Panc1 (cell line): ENCODE data around the gene JMJD1C. TPM values are rescaled to one million over a fixed set of nuclear protein-coding genes. Genes with fewer than 3 reads are reported as not detected.

Experiments used
- ATAC-seq: fragments of 200-7000 bp; cut with Tn5 transposase; 2 replicates; pipeline ENCODE4 v1.9.1; 2020; ENCODE audit warnings: mild to moderate bottlenecking, moderate library complexity
- BruUV-seq: library from RNA; stranded (reverse); fragments of 400-500 nt; replicated peaks from 2 replicates; lab custom pipeline; 2021; lab: Mats Ljungman, UMichigan
- CTCF ChIA-PET: fragments of 300-600 bp; sonication (Branson Sonifier 250); formaldehyde crosslinking; loops from one replicate; lab custom pipeline; 2022; ENCODE audit warnings: antibody characterized with exemption; lab: Charles Lee
- POLR2A ChIA-PET: fragments of 300-600 bp; sonication (Branson Sonifier 250); formaldehyde crosslinking; loops from one replicate; lab custom pipeline; 2022; ENCODE audit warnings: antibody characterized with exemption; lab: Charles Lee
- DNase-seq: peaks from one replicate; pipeline ENCODE4 v3.0.0-alpha.2; 2010; ENCODE audit warnings: low read depth, low spot score
- H3K27ac ChIP-seq: 2 replicates; pipeline ENCODE4 v1.5.1; 2011; ENCODE audit warnings: mild to moderate bottlenecking, low read length, inconsistent platforms
- H3K27me3 ChIP-seq: fragments of 200-500 bp; sonication (Bioruptor generic); 2 replicates; pipeline ENCODE4 v1.6.0; 2014; ENCODE audit warnings: low read length, inconsistent platforms; ENCODE audit not compliant: control insufficient read depth, insufficient read depth
- H3K36me3 ChIP-seq: fragments of 200-500 bp; sonication (Bioruptor generic); 2 replicates; pipeline ENCODE4 v1.5.1; 2014; ENCODE audit warnings: inconsistent platforms, mild to moderate bottlenecking, low read length, moderate library complexity; ENCODE audit not compliant: control insufficient read depth, insufficient read depth
- H3K4me1 ChIP-seq: 2 replicates; pipeline ENCODE4 v1.5.1; 2011; ENCODE audit warnings: inconsistent platforms, mild to moderate bottlenecking, low read length, moderate library complexity; ENCODE audit not compliant: control insufficient read depth, insufficient read depth
- H3K4me3 ChIP-seq, 2 experiments: 2 replicates each; pipeline ENCODE4 v1.5.1; 2011 to 2012; ENCODE audit warnings: low read depth in 2 of 2, low read length in 2 of 2, mild to moderate bottlenecking in 2 of 2, inconsistent platforms in 1 of 2, moderate library complexity in 1 of 2
- H3K9me3 ChIP-seq: fragments of 200-500 bp; sonication (Bioruptor generic); 2 replicates; pipeline ENCODE4 v1.5.1; 2014; ENCODE audit warnings: low read depth, mild to moderate bottlenecking, inconsistent platforms, low read length, moderate library complexity; ENCODE audit not compliant: control insufficient read depth, insufficient read depth
- CTCF ChIP-seq: fragments of 450-650 bp; IDR thresholded peaks from 2 replicates; pipeline ENCODE4 v1.5.1; 2017; ENCODE audit warnings: mild to moderate bottlenecking
- POLR2AphosphoS5 ChIP-seq: IDR thresholded peaks from 2 replicates; pipeline ENCODE4 v1.6.1; 2012; ENCODE audit warnings: mild to moderate bottlenecking, low read depth, low read length, moderate library complexity
- REST ChIP-seq, 2 experiments: IDR thresholded peaks; 2 replicates each; pipeline ENCODE4 v1.6.1; 2011 to 2012; ENCODE audit warnings: low read depth in 2 of 2, control low read depth in 1 of 2, low read length in 1 of 2, mild to moderate bottlenecking in 1 of 2, moderate library complexity in 1 of 2; ENCODE audit not compliant: insufficient read depth in 1 of 2
- SIN3A ChIP-seq: IDR thresholded peaks from 2 replicates; pipeline ENCODE4 v1.6.1; 2012; ENCODE audit warnings: low read depth, mild to moderate bottlenecking, low read length, moderate library complexity, borderline replicate concordance; ENCODE audit not compliant: insufficient read depth
- TCF7L2 ChIP-seq: IDR thresholded peaks from 2 replicates; pipeline ENCODE4 v1.6.1; 2011; ENCODE audit warnings: mild to moderate bottlenecking, low read depth, low read length, inconsistent platforms
- in situ Hi-C: cut with HindIII; loops from 2 replicates; pipeline ENCODE4 v1.10.0; 2016; ENCODE audit warnings: low sequenced_read_pairs, low pct_unique_long_range_greater_than_20kb
- intact Hi-C: fragments of 100-400 bp; cut with micrococcal nuclease; formaldehyde crosslinking; loops from one replicate; pipeline ENCODE4 v1.10.0; 2022; ENCODE audit not compliant: unreplicated experiment
- total RNA-seq: library from RNA; stranded (reverse); gene quantifications from one replicate; pipeline ENCODE4 v1.2.1, GENCODE V29; 2021; ENCODE audit not compliant: unreplicated experiment

Gene JMJD1C
- total RNA-seq, 1 experiment from 2014 or later = 88.3 TPM

- DNase-seq (no peak), ATAC-seq (no peak)
- Histone ChIP-seq H3K4me1 (peaks cover 22% of the 10 kb centered on the region), H3K27ac (no peak overlapping the region), H3K9me3 (no peaks in the 10 kb centered on the region), H3K4me3 (no peak overlapping the region), H3K36me3 (peaks cover 5% of the 10 kb centered on the region; the same call in 1 of the 2 replicates), H3K27me3 (no peaks in the 10 kb centered on the region)
- CTCF ChIA-PET = interaction anchor here (0.7 kb wide), 1 partner anchor 16 kb away, joined by 3 read pairs; no protein-coding TSS in a partner anchor
- TF ChIP-seq CTCF (no peak), TCF7L2 (no peak), REST (IDR thresholded peaks at IDR 0.05; ENCODE audit: insufficient read depth in 1 of 2, low read depth in 2 of 2, low read length in 1 of 2) (no peak), SIN3A (no peak), POLR2AphosphoS5 (no peak)
- in situ Hi-C loops (no loop called here), intact Hi-C loops (no loop called here)
- POLR2A ChIA-PET = interaction anchor here (0.6 kb wide), 1 partner anchor 11 kb away, joined by 3 read pairs; no protein-coding TSS in a partner anchor
- no TSS peak for BruUV-seq
Measured at GRCh38 chr10:63257778-63258177, 208.0 kb downstream of the JMJD1C start.

- CTCF ChIA-PET = interaction anchor here (0.6 kb wide), 2 partner anchors 20 to 176 kb away, joined by 3 to 6 read pairs; no protein-coding TSS in a partner anchor
- DNase-seq (no peak), ATAC-seq (no peak)
- intact Hi-C loops (no loop called here), in situ Hi-C loops (no loop called here)
- POLR2A ChIA-PET = interaction anchor here (0.6 to 0.7 kb wide), 2 partner anchors 29 to 462 kb away, joined by 9 to 11 read pairs; no protein-coding TSS in a partner anchor
- H3K27ac ChIP-seq = no peak overlapping the region
- no peaks in the 10 kb centered on the region for H3K27me3 ChIP-seq
- no peak for TF ChIP-seq POLR2AphosphoS5
- no peak for TF ChIP-seq TCF7L2
- no peak for TF ChIP-seq CTCF
- TF ChIP-seq SIN3A = no peak
- TF ChIP-seq REST (IDR thresholded peaks at IDR 0.05; ENCODE audit: insufficient read depth in 1 of 2, low read depth in 2 of 2, low read length in 1 of 2) = no peak
- no peaks in the 10 kb centered on the region for H3K9me3 ChIP-seq
- peaks cover 5% of the 10 kb centered on the region; the same call in 1 of the 2 replicates for H3K36me3 ChIP-seq
- BruUV-seq = no TSS peak
- H3K4me3 ChIP-seq = no peak overlapping the region
- H3K4me1 ChIP-seq = peaks cover 19% of the 10 kb centered on the region; the same call in 1 of the 2 replicates
Measured at GRCh38 chr10:63256009-63256773, 209.6 kb downstream of the JMJD1C start.
